ENCODE measurements around the gene BTNL3.
"Not testable (repeated sequence)": the region's sequence is repeated elsewhere in the genome, so short reads cannot be mapped to it uniquely, and the experiment has no call there.

The BTNL3 gene

GRCh38 chr5:180988592-180988991, at the start of gene BTNL3:
Gene BTNL3, plus strand, starts transcription at chr5:180988846. Its CDS starts 183 bp downstream, at chr5:180989029.
- DNase-seq (ENCODE audit: insufficient read length, low spot score): no peak
- FAIRE-seq: no peak

- FAIRE-seq (no peak), DNase-seq (ENCODE audit: insufficient read length, low spot score) (no peak)
Measured at GRCh38 chr5:180950291-180950949, 38.2 kb upstream of the BTNL3 start.

GRCh38 chr5:180959661-180960060, 29.0 kb upstream of the BTNL3 start:
- DNase-seq (ENCODE audit: insufficient read length, low spot score) (no peak), FAIRE-seq (no peak)

GRCh38 chr5:180960209-180960608, 28.4 kb upstream of the BTNL3 start:
- no peak for FAIRE-seq
- DNase-seq (ENCODE audit: insufficient read length, low spot score): no peak

- FAIRE-seq (no peak), DNase-seq (ENCODE audit: insufficient read length, low spot score) (no peak)
Measured at GRCh38 chr5:180969406-180969805, 19.2 kb upstream of the BTNL3 start.

- FAIRE-seq: no peak
- DNase-seq (ENCODE audit: insufficient read length, low spot score): no peak
Measured at GRCh38 chr5:180970336-180970735, 18.3 kb upstream of the BTNL3 start.

- DNase-seq (ENCODE audit: insufficient read length, low spot score): no peak
- no peak for FAIRE-seq
Measured at GRCh38 chr5:180970875-180971274, 17.8 kb upstream of the BTNL3 start.

DNA sequence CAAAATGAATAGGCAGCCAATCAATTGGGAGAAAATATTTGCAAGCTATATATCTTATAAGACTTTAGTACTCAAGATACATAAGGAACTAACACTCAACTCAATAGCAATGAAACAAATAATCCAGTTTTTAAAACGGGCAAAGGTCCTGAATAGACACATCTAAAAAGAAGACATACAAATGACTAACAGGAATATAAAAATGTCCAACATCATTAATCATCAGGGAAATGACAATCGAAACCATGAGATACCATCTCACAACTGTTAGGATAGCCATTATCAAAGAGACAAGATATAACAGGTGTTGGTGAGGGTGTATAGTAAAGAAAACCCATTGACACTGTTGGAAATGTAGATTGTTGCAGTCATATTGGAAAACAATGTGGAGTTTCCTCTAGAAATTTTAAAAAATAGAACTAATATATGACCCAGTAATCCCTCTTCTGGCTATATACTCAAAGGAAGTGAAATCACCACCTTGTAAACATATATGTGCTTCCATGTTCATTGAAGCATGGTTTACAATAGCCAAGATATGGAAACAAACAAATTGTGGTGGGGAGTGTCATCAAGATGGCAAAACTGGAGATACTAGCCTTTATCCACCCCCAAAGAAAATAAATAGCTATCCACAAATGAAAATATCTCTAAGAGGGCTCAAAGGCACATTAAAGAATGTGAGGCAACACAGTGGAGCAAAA, 13.9 kb upstream of the BTNL3 start:
- DNase-seq (ENCODE audit: insufficient read length, low spot score): no peak
- FAIRE-seq: peak; percentile 21

DNA sequence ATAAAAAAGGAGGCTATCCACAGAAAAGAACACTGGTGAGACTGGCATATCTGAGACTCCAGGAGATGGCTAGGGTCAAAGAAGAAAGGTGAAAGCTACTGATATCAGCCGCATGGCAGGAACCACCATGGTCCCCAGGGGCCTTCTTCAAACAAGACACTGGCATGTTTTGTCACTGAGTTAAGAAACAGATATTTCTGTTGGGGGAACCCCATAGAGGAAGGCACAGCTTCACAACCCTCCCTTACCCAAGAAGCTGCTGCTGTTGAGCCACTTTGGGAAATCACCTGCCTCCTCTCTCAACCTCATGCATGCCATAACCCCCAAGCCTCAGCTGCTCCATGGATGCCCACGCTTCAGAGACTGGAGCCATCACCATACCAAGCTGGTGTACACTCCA, 13.3 kb upstream of the BTNL3 start:
- DNase-seq (ENCODE audit: insufficient read length, low spot score): peak; percentile 21
- no peak for FAIRE-seq

- FAIRE-seq: peak; percentile 23
Measured at GRCh38 chr5:180976518-180976917, 12.1 kb upstream of the BTNL3 start.

GRCh38 chr5:180977852-180978251, 10.8 kb upstream of the BTNL3 start:
- DNase-seq (ENCODE audit: insufficient read length, low spot score) (no peak), FAIRE-seq (no peak)

More at GRCh38 chr5:180976518-180976917, 12.1 kb upstream of the BTNL3 start:
- no peak for DNase-seq (ENCODE audit: insufficient read length, low spot score)

GRCh38 chr5:180982008-180982741, 6.5 kb upstream of the BTNL3 start:
- FAIRE-seq (no peak), DNase-seq (ENCODE audit: insufficient read length, low spot score) (no peak)

DNA sequence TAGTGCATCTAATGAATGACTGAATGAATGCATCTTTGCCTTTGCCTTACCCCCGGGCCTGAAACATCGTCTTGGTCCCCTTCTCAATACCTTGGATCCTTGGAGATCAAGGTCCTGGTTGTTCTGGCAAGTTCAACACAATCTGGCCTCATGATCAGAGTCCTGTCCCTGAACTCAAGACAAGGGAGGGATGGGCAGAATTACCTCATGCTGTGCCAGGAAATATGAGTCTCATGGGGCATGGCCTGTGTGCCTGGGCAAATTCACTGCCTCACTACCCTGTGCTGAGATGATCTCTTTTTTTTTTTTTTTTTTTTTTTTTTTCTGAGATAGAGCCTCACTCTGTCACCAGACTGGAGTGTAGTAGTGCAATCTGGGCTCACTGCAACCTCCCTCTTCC, 630 bp upstream of the BTNL3 start:
- DNase-seq (ENCODE audit: insufficient read length, low spot score) (no peak), FAIRE-seq (no peak)

GRCh38 chr5:180990086-180990881, 1.6 kb downstream of the BTNL3 start:
- no peak for DNase-seq (ENCODE audit: insufficient read length, low spot score)
- FAIRE-seq: no peak

DNA sequence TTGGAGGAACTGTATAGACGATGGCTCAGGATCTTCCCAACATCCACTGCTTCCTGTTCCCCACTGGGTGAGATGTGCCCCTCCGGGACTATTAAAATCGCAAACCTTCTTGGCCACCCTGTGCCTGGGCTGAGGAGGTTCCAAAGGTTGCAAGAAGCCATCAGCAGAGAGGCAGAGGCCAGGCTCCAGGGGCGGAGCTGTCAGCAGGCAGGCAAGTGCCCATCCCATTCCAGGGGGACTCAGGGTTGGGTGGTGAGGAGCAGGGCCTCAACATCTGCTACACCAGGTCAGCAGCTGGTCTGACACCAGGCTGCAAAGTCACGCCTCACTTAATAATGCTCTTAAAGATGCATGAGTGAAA, 2.2 kb downstream of the BTNL3 start:
- FAIRE-seq (no peak), DNase-seq (ENCODE audit: insufficient read length, low spot score) (no peak)

DNA sequence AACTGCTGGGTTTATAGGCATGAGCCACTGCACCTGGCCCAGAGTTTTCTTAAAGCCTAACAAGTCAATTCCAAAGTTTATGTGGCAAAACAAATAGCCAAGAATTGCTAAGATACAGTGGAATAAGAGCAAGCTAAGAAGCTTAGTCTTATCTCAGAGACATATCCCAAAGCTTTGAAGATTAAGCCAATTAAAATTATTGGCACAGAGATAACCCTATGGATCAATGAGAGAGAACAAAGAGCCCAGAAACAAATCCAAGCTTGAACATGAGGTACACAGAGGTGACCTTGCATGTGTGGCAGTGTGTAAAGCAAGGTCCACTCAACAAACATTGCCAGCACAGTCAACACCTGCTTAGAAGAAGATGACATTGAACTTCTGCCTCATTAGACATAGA, 13.3 kb downstream of the BTNL3 start:
- FAIRE-seq: no peak

DNA sequence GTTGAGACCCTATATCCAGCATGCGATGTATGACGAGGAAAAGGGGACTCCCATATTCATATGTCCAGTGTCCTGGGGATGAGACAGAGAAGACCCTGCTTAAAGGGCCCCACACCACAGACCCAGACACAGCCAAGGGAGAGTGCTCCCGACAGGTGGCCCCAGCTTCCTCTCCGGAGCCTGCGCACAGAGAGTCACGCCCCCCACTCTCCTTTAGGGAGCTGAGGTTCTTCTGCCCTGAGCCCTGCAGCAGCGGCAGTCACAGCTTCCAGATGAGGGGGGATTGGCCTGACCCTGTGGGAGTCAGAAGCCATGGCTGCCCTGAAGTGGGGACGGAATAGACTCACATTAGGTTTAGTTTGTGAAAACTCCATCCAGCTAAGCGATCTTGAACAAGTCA, 17.1 kb downstream of the BTNL3 start:
- FAIRE-seq: no peak
- DNase-seq (ENCODE audit: insufficient read length, low spot score): no peak

More for the DNA sequence above, 13.3 kb downstream of the BTNL3 start:
- DNase-seq (ENCODE audit: insufficient read length, low spot score): no peak

- no peak for FAIRE-seq
- DNase-seq (ENCODE audit: insufficient read length, low spot score): no peak
Measured at GRCh38 chr5:181008136-181008535, 19.5 kb downstream of the BTNL3 start.

DNA sequence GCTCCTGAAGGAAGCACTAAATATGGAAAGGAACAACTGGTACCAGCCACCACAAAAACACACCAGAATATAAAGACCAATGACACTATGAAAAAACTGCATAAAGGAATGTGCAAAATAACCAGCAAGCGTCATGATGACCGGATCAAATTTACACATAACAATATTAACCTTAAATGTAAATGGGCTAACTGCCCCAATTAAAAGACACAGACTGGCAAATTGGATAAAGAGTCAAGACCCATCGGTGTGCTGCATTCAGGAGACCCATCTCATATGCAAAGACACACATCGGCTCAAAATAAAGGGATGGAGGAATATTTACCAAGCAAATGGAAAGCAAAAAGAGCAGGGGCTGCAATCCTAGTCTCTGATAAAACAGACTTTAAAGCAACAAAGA, 21.4 kb downstream of the BTNL3 start:
- not testable (repeated sequence) for DNase-seq (ENCODE audit: insufficient read length, low spot score); FAIRE-seq

DNA sequence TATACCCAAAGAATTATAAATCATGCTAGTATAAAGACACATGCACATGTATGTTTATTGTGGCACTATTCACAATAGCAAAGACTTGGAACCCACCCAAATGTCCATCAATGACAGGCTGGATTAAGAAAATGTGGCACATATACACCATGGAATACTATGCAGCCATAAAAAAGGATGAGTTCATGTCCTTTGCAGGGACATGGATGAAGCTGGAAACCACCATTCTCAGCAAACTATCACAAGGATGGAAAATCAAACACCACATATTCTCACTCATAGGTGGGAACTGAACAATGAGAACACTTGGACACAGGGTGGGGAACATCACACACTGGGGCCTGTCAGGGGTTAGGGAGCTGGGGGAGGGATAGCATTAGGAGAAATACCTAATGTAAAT, 26.0 kb downstream of the BTNL3 start:
- DNase-seq (ENCODE audit: insufficient read length, low spot score); FAIRE-seq: not testable (repeated sequence)

DNA sequence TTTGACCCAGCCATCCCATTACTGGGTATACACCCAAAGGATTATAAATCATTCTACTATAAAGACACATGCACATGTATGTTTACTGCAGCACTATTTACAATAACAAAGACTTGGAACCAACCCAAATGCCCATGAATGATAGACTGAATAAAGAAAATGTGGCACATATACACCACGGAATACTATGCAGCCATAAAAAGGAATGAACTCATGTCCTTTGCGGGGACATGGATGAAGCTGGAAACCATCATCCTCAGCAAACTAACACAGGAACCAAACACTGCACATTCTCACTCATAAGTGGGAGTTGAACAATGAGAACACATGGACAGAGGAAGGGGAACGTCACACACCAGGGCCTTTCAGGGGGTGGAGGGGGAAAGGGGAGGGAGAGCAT, 28.8 kb downstream of the BTNL3 start:
- not testable (repeated sequence) for DNase-seq (ENCODE audit: insufficient read length, low spot score); FAIRE-seq

All from GM19239 (cell line).